ENCODE measurements around the gene PTPRN2. TPM values are rescaled to one million over a fixed set of nuclear protein-coding genes. Genes with fewer than 3 reads are reported as not detected.

Gene PTPRN2
- polyA plus RNA-seq, 1 of the 3 experiments (the other 2 are of a cell fraction), result 4.0 TPM

- H3K9me3 ChIP-seq, result no peaks in the 10 kb centered on the region
- no peaks in the 10 kb centered on the region for H4K20me1 ChIP-seq (ENCODE audit: insufficient read depth)
- H3K79me2 ChIP-seq (ENCODE audit: insufficient read depth), result no peaks in the 10 kb centered on the region
- TF ChIP-seq MAX (IDR thresholded peaks at IDR 0.05; ENCODE audit: low read depth) (no peak), FOXM1 (IDR thresholded peaks at IDR 0.05; ENCODE audit: low read depth) (no peak), ELF1 (IDR thresholded peaks at IDR 0.05) (no peak), FOSL2 (IDR thresholded peaks at IDR 0.05; ENCODE audit: borderline replicate concordance, low read depth) (no peak), REST (IDR thresholded peaks at IDR 0.05; ENCODE audit: low read depth, low read length) (no peak), TAF1 (IDR thresholded peaks at IDR 0.05; ENCODE audit: borderline replicate concordance, low read depth, low read length) (no peak), FOXJ3 (CRISPR knock-in tag; IDR thresholded peaks at IDR 0.05) (no peak), RAD21 (IDR thresholded peaks at IDR 0.05; ENCODE audit: low read length) (no peak), USF1 (IDR thresholded peaks at IDR 0.05; ENCODE audit: borderline replicate concordance, low read depth) (no peak), YY1 (IDR thresholded peaks at IDR 0.05; ENCODE audit: low read depth) (no peak), IRF3 (IDR thresholded peaks at IDR 0.05; ENCODE audit: low read depth, low read length) (no peak), ZBTB33 (IDR thresholded peaks at IDR 0.05; ENCODE audit: borderline replicate concordance, low read depth) (no peak), SMC3 (IDR thresholded peaks at IDR 0.05; ENCODE audit: low read depth, low read length) (no peak), TEAD4 (IDR thresholded peaks at IDR 0.05; ENCODE audit: borderline replicate concordance, insufficient read depth) (no peak), RCOR1 (IDR thresholded peaks at IDR 0.05; ENCODE audit: low read length) (no peak), GATA2 (CRISPR knock-in tag; IDR thresholded peaks at IDR 0.05) (no peak), NFIC (IDR thresholded peaks at IDR 0.05; ENCODE audit: borderline replicate concordance) (no peak), RXRA (IDR thresholded peaks at IDR 0.05; ENCODE audit: borderline replicate concordance, low read depth) (no peak), JUND (IDR thresholded peaks at IDR 0.05) (no peak)
- H2AFZ ChIP-seq (ENCODE audit: low read depth), result no peak overlapping the region
- H3K36me3 ChIP-seq (replicated peaks in 1 of 2; ENCODE audit: control insufficient read depth in 1 of 2, insufficient read depth in 2 of 2, low read length in 1 of 2), result no peaks in the 10 kb centered on the region
- DNase-seq, result no peak
- ChIA-PET POLR2A (no interaction called here), CTCF (no interaction called here)
- H3K27me3 ChIP-seq (ENCODE audit: insufficient read depth), result no peaks in the 10 kb centered on the region
- no peaks in the 10 kb centered on the region for H3K9me2 ChIP-seq
- H3K4me3 ChIP-seq (ENCODE audit: low read depth in 2 of 2, low read length in 1 of 2), result no peak overlapping the region
- no peaks in the 10 kb centered on the region for H3F3A ChIP-seq (replicated peaks; ENCODE audit: insufficient read depth)
- no peaks in the 10 kb centered on the region for H3K4me1 ChIP-seq (ENCODE audit: control insufficient read depth in 1 of 2, insufficient read depth in 2 of 2, low read depth in 1 of 2, low read length in 1 of 2)
- 88% methylated on average over 13 of the region's 13 CpGs for WGBS (ENCODE audit: low lambda C conversion rate)
- no peak overlapping the region for H3K4me2 ChIP-seq
- no peak overlapping the region for H3K9ac ChIP-seq
- H3K27ac ChIP-seq (ENCODE audit: low read depth in 2 of 2, low read length in 1 of 2), result no peak overlapping the region
Measured at GRCh38 chr7:157646551-157646950, 941.1 kb downstream of the PTPRN2 start.
